ENCODE measurements around the gene PI4KB. TPM values are rescaled to one million over a fixed set of nuclear protein-coding genes. Genes with fewer than 3 reads are reported as not detected.
"Not testable (repeated sequence)": the region's sequence is repeated elsewhere in the genome, so short reads cannot be mapped to it uniquely, and the experiment has no call there.

PI4KB gene
- total RNA-seq, 1 donor from 2014 or later = 55.1 TPM

GRCh38 chr1:151277249-151277648 is 50.0 kb downstream of the PI4KB start:
- Mint-ChIP-seq H3K9me3 (ENCODE audit: low read depth) (no peaks in the 10 kb centered on the region), H3K27me3 (peaks cover 12% of the 10 kb centered on the region), H3K4me3 (ENCODE audit: low read depth) (no peak overlapping the region), H3K36me3 (ENCODE audit: insufficient read depth) (peaks cover 4% of the 10 kb centered on the region), H3K27ac (no peak overlapping the region), H3K4me1 (ENCODE audit: low read depth) (no peaks in the 10 kb centered on the region)
- TF ChIP-seq, protein P1, sequence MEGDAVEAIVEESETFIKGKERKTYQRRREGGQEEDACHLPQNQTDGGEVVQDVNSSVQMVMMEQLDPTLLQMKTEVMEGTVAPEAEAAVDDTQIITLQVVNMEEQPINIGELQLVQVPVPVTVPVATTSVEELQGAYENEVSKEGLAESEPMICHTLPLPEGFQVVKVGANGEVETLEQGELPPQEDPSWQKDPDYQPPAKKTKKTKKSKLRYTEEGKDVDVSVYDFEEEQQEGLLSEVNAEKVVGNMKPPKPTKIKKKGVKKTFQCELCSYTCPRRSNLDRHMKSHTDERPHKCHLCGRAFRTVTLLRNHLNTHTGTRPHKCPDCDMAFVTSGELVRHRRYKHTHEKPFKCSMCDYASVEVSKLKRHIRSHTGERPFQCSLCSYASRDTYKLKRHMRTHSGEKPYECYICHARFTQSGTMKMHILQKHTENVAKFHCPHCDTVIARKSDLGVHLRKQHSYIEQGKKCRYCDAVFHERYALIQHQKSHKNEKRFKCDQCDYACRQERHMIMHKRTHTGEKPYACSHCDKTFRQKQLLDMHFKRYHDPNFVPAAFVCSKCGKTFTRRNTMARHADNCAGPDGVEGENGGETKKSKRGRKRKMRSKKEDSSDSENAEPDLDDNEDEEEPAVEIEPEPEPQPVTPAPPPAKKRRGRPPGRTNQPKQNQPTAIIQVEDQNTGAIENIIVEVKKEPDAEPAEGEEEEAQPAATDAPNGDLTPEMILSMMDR (IDR thresholded peaks at IDR 0.05; ENCODE audit: unreplicated experiment) = no peak
- no peak for DNase-seq (ENCODE audit: low spot score, unreplicated experiment)

DNA sequence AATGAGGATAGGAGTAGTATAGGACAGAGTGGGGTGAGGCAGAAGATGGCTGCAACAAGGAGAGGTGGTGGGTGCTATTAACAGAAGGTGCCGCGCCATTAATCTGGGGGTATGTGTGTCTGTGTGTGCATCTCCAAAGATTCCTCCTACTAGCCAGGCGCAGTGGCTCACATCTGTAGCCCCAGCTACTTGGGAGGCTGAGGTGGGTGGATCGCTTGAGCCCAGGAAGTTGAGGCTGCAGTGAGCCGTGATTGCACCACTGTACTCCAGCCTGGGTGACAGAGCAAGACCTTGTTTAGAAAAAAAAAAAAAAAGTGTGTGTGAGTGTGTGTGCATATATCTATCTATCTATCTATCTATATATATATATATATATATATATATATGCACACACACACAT is 51.9 kb downstream of the PI4KB start:
- not testable (repeated sequence) for H3K4me3 Mint-ChIP-seq (ENCODE audit: low read depth); H3K36me3 Mint-ChIP-seq (ENCODE audit: insufficient read depth); H3K9me3 Mint-ChIP-seq (ENCODE audit: low read depth); H3K4me1 Mint-ChIP-seq (ENCODE audit: low read depth); DNase-seq (ENCODE audit: low spot score, unreplicated experiment); H3K27ac Mint-ChIP-seq
- H3K27me3 Mint-ChIP-seq = peaks cover 12% of the 10 kb centered on the region

GRCh38 chr1:151273924-151274466 is 53.2 kb downstream of the PI4KB start:
- no peak for DNase-seq (ENCODE audit: low spot score, unreplicated experiment)
- H3K4me3 Mint-ChIP-seq (ENCODE audit: low read depth) = no peak overlapping the region
- peaks cover 10% of the 10 kb centered on the region for H3K36me3 Mint-ChIP-seq (ENCODE audit: insufficient read depth)
- H3K27me3 Mint-ChIP-seq = peaks cover 12% of the 10 kb centered on the region
- H3K27ac Mint-ChIP-seq = no peak overlapping the region
- no peaks in the 10 kb centered on the region for H3K4me1 Mint-ChIP-seq (ENCODE audit: low read depth)
- TF ChIP-seq, protein P1 (IDR thresholded peaks at IDR 0.05; ENCODE audit: unreplicated experiment) = no peak
- no peaks in the 10 kb centered on the region for H3K9me3 Mint-ChIP-seq (ENCODE audit: low read depth)

DNA sequence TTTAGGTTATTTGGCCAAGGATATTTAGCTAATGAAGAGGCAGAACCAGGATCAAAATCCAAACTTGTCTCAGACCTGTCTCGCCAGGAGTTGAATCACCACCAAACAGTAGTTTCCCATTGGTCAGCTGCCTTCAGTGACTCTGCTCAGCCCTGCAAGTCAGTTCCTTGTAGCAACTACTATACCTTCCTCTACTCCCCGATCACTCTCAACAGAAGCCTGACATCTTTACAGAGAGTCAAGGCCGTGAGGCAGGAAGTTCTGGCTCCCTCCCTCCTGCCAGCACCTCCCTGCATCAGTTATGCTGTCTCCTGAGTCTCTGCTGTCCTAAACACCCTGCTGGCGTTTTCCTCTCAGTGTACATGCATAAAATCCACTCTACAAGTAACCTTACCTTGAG is 59.5 kb downstream of the PI4KB start:
- no peak overlapping the region for H3K27ac Mint-ChIP-seq
- H3K36me3 Mint-ChIP-seq (ENCODE audit: insufficient read depth) = peaks cover 36% of the 10 kb centered on the region
- H3K4me1 Mint-ChIP-seq (ENCODE audit: low read depth) = no peaks in the 10 kb centered on the region
- no peaks in the 10 kb centered on the region for H3K9me3 Mint-ChIP-seq (ENCODE audit: low read depth)
- TF ChIP-seq, protein P1 (IDR thresholded peaks at IDR 0.05; ENCODE audit: unreplicated experiment) = no peak
- no peak for DNase-seq (ENCODE audit: low spot score, unreplicated experiment)
- no peak overlapping the region for H3K4me3 Mint-ChIP-seq (ENCODE audit: low read depth)
- H3K27me3 Mint-ChIP-seq = no peaks in the 10 kb centered on the region

DNA sequence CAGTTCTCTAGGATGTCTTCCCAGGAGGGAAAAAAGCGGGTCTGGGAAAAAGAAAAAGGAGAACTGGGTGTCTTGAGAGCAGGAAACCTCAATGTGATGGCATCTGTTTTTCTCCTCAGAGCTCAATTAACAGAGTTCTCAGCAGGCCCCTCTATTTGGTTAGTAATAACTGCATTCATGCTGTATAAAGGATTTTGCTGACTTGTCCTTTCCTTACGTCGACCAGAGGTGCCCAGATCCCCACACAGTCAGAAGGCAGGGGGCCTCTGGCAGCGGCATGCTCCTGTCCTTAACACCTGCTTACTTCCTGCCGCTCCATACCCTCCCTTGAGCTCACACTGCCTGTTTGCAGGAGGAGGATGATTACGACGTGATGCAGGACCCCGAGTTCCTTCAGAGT is 60.4 kb downstream of the PI4KB start:
- Mint-ChIP-seq H3K27ac (no peak overlapping the region), H3K36me3 (ENCODE audit: insufficient read depth) (peaks cover 34% of the 10 kb centered on the region), H3K4me3 (ENCODE audit: low read depth) (no peak overlapping the region), H3K9me3 (ENCODE audit: low read depth) (no peaks in the 10 kb centered on the region), H3K27me3 (no peaks in the 10 kb centered on the region), H3K4me1 (ENCODE audit: low read depth) (no peaks in the 10 kb centered on the region)
- TF ChIP-seq, protein P1 (IDR thresholded peaks at IDR 0.05; ENCODE audit: unreplicated experiment) = no peak
- no peak for DNase-seq (ENCODE audit: low spot score, unreplicated experiment)

DNA sequence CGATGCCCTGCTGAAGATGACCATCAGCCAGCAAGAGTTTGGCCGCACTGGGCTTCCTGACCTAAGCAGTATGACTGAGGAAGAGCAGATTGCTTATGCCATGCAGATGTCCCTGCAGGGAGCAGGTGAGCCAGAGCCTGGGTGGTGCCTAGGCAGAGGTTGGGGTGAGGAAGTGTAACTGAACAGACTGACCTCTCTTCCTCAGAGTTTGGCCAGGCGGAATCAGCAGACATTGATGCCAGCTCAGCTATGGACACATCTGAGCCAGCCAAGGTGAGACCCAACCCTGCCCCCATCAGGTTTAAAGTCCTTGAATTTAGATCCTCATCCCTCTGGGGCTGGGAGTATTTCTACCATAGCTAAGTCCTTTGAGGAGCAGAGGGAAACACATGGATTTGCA is 60.9 kb downstream of the PI4KB start:
- no peak for DNase-seq (ENCODE audit: low spot score, unreplicated experiment)
- Mint-ChIP-seq H3K9me3 (ENCODE audit: low read depth) (no peaks in the 10 kb centered on the region), H3K27ac (no peak overlapping the region), H3K4me3 (ENCODE audit: low read depth) (no peak overlapping the region), H3K27me3 (no peaks in the 10 kb centered on the region), H3K4me1 (ENCODE audit: low read depth) (no peaks in the 10 kb centered on the region), H3K36me3 (ENCODE audit: insufficient read depth) (peaks cover 31% of the 10 kb centered on the region)
- TF ChIP-seq, protein P1 (IDR thresholded peaks at IDR 0.05; ENCODE audit: unreplicated experiment) = no peak

All from progenitor cell of endocrine pancreas (in vitro differentiated cells).